Psoas muscle (tissue), 8 donors: ENCODE results near the gene CEP170. TPM values are rescaled to one million over a fixed set of nuclear protein-coding genes. Genes with fewer than 3 reads are reported as not detected.

Experiments
- ATAC-seq, 4 donors: fragments of 200-7000 bp; cut with Tn5 transposase; one replicate each; pipeline ENCODE4 v1.9.1; 2020; ENCODE audit warnings: moderate library complexity in 3 of 4, mild to moderate bottlenecking in 2 of 4
- DNase-seq, 2 donors: peaks; one replicate each; pipeline ENCODE4 v3.0.0-alpha.2; 2020
- H3K27ac ChIP-seq: fragments of 200-600 bp; one replicate; pipeline ENCODE4 v1.8.0; 2022
- H3K27me3 ChIP-seq, 3 donors: fragments of 200-600 bp in 1 of 3; one replicate each; pipeline versions ENCODE4 v1.6.1 to v1.8.0; 2013 to 2022; ENCODE audit warnings: low read length in 2 of 3, mild to moderate bottlenecking in 2 of 3, moderate library complexity in 1 of 3; ENCODE audit not compliant: insufficient read depth in 3 of 3
- H3K36me3 ChIP-seq, 2 donors: fragments of 200-600 bp in 1 of 2; one replicate each; pipeline versions ENCODE4 v1.6.1 to v1.8.0; 2013 to 2022; ENCODE audit warnings: low read depth in 1 of 2, mild to moderate bottlenecking in 1 of 2, moderate library complexity in 1 of 2; ENCODE audit not compliant: insufficient read depth in 1 of 2
- H3K4me1 ChIP-seq: fragments of 200-600 bp; one replicate; pipeline ENCODE4 v1.8.0; 2022
- H3K4me3 ChIP-seq: fragments of 200-600 bp; one replicate; pipeline ENCODE4 v1.8.0; 2022; ENCODE audit warnings: mild to moderate bottlenecking
- H3K9me3 ChIP-seq: fragments of 200-600 bp; one replicate; pipeline ENCODE4 v1.8.0; 2022
- CTCF ChIP-seq: fragments of 200-600 bp; IDR thresholded peaks from one replicate; pipeline ENCODE4 v1.8.0; 2022; ENCODE audit warnings: antibody characterized with exemption
- whole genome bisulfite sequencing, 3 donors: extraction: QIAGEN DNeasy Blood & Tissue Kit; methylation state at CpG; one replicate each; pipeline versions ENCODE4 v1.1.6 to v1.1.7; 2013; 5-methylcytosine and 5-hydroxymethylcytosine counted together
- intact Hi-C, 2 donors: fragments of 100-400 bp; cut with DNase I; formaldehyde crosslinking; loops; one replicate each; pipeline versions ENCODE4 v1.11.0 to v1.14.2; 2022
- polyA plus RNA-seq, 3 donors: library from polyadenylated mRNA; stranded (reverse); fragments of 200-250 nt; gene quantifications; one replicate each; pipeline ENCODE4 v1.2.3, GENCODE V29; 2013
- total RNA-seq, 4 donors: library from RNA; stranded (reverse); fragmentation: NEBNext Ultra II Directional in 2 of 4; extraction: Animal tissue kit (Norgen Biotek cat#: 25700) in 2 of 4; gene quantifications; one replicate each; pipeline versions ENCODE4 v1.2.1 to v1.2.4, GENCODE V29; 2021 to 2023
- donor health status: healthy with polysubstance abuse.
- donor health status: DM: no; HTN: no; CAD: no; lungs with moderate emphysema.
- donor health status: Bipolar disorder and iron deficiency.
- donor health status: healthy.
- donor health status: DM: yes; HTN: yes; CAD: no.
- donor health status: DM: no; HTN: no; CAD: no.
- donor health status: DM: no; HTN: no; CAD: no.
- donor health status: DM: yes; HTN: yes; CAD: no.

The CEP170 gene
- total and polyA plus RNA-seq, 7 donors, result 9.1 to 35.1 (median 22.9) TPM

GRCh38 chr1:243264717-243265116 is 9.6 kb upstream of the CEP170 start:
- Histone ChIP-seq H3K4me1 (peaks cover 4% of the 10 kb centered on the region), H3K27me3 (no peaks in the 10 kb centered on the region), H3K36me3 (no peaks in the 10 kb centered on the region), H3K4me3 (no peak overlapping the region), H3K9me3 (no peaks in the 10 kb centered on the region), H3K27ac (no peak overlapping the region)
- 59 to 68% (median 65%) methylated on average over 2 of the region's 2 CpGs for WGBS, 3 donors
- DNase-seq (no peak), ATAC-seq (peak in 2 of 4 donors; percentile 28 to 37)
- no peak for TF ChIP-seq CTCF
- intact Hi-C loops, result no loop called here

DNA sequence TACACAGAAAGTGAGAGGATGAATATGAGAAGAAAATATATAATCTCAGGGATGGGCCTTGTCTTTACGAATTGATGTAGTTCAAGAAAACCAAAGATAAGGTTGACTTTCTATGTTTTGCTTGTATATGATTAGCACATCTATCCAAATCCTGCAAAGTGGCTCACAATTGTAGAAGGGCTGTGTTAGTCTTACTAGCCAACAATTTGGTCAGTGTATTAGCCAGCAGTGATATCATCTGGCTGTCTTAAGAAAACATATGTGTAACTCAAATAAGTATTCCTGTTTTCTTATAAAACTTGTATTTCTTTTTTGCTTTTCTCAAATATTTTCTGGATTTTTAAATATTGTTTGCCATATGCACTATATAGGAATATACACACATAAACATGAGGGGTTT is 6.3 kb upstream of the CEP170 start:
- Histone ChIP-seq H3K27ac (no peak overlapping the region), H3K36me3 (no peaks in the 10 kb centered on the region), H3K4me1 (peaks cover 19% of the 10 kb centered on the region), H3K4me3 (no peak overlapping the region), H3K9me3 (no peaks in the 10 kb centered on the region), H3K27me3 (no peaks in the 10 kb centered on the region)
- intact Hi-C loops, result no loop called here
- no peak for TF ChIP-seq CTCF
- 89 to 93% (median 90%) methylated on average over 1 of the region's 1 CpG for WGBS, 3 donors
- DNase-seq (no peak), ATAC-seq (no peak)

DNA sequence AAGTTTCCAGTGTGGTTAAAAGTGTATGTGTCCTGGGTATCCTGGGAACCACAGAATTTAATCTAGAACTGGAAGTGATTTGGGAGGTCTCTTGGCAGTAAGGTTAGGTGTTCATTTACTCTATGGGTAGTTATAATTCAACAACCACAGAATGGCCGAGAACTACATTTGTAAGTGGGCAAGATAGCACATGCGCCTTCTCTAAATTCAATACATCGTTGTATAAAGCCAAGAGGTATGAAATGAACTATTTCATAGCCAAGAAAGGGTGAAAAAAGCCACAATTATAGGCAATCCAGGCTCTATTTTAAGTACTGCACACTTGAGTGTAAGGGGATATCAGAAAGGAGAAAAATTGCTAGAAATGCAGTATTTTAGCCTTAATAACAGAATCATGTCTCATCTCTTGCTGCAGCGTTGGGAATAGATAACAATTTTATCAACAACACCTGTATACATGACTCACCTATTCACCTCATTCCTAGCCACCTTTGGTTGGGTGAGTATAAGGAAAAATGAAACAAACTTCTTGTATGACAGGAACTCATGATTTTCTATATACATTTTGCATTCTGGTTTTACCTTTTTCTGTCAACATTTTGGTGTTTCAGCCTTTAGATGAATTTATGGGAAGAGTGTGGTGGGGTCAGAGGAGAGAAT is 5.3 kb upstream of the CEP170 start:
- H3K27me3 ChIP-seq, result no peaks in the 10 kb centered on the region
- peaks cover 19% of the 10 kb centered on the region for H3K4me1 ChIP-seq
- no peak overlapping the region for H3K27ac ChIP-seq
- no peak for TF ChIP-seq CTCF
- WGBS, 3 donors, result 65 to 69% (median 68%) methylated on average over 4 of the region's 4 CpGs
- H3K36me3 ChIP-seq, result no peaks in the 10 kb centered on the region
- no peak for DNase-seq
- intact Hi-C loops, result no loop called here
- H3K9me3 ChIP-seq, result no peaks in the 10 kb centered on the region
- ATAC-seq, result no peak
- H3K4me3 ChIP-seq, result no peak overlapping the region

DNA sequence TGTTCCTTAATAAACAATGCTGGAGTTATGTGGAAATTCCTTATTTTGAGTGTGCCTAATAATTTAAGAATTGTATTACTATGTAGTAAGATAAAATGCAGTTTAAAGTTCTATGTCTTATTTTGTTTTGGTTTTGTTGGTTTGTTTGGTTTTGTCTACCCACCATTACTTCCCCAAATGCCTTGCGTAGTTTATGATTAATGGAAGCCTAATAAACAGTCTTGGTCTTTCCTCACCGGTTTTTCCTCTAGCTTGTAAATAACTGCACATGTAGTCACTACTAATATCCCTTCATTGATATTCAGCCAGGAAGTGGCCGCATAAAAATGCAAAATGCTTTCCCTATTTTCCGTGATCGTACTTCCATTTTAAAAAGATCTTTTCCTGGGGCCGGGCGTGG is 3.6 kb upstream of the CEP170 start:
- intact Hi-C loops, result no loop called here
- Histone ChIP-seq H3K27ac (no peak overlapping the region), H3K36me3 (no peaks in the 10 kb centered on the region), H3K4me1 (peaks cover 20% of the 10 kb centered on the region), H3K4me3 (no peak overlapping the region), H3K27me3 (no peaks in the 10 kb centered on the region), H3K9me3 (no peaks in the 10 kb centered on the region)
- DNase-seq (no peak), ATAC-seq (no peak)
- TF ChIP-seq CTCF, result no peak
- 94 to 98% (median 98%) methylated on average over 7 of the region's 7 CpGs for WGBS, 3 donors

DNA sequence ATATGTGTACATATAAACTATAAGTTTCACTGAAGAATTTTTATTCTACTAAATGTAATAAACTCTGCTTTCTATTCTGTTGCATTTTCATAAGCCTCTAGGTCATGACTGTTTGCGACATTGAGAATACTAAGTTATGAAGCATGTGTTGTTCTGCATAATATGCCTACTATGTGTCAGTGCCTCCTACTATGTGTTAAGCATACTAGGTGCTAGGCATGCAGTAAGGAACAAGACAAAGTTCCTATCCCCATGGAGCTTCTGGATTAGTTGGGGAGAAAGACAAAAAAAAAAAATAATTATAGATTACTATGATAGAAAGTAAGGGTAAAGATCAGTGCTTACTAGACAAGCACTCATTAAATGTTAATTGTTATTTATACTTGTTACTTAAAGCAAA is 2.1 kb upstream of the CEP170 start:
- Histone ChIP-seq H3K27ac (peak overlapping the region; percentile 97), H3K4me1 (peaks cover 35% of the 10 kb centered on the region), H3K27me3 (no peaks in the 10 kb centered on the region), H3K9me3 (no peaks in the 10 kb centered on the region), H3K4me3 (peak overlapping the region; percentile 87), H3K36me3 (no peaks in the 10 kb centered on the region)
- WGBS, 3 donors, result 94 to 100% (median 96%) methylated on average over 1 of the region's 1 CpG
- TF ChIP-seq CTCF, result no peak
- intact Hi-C loops, result no loop called here
- no peak for ATAC-seq
- DNase-seq, result no peak
